Measurements from ENCODE around the gene CDNF.

CDNF gene

DNA sequence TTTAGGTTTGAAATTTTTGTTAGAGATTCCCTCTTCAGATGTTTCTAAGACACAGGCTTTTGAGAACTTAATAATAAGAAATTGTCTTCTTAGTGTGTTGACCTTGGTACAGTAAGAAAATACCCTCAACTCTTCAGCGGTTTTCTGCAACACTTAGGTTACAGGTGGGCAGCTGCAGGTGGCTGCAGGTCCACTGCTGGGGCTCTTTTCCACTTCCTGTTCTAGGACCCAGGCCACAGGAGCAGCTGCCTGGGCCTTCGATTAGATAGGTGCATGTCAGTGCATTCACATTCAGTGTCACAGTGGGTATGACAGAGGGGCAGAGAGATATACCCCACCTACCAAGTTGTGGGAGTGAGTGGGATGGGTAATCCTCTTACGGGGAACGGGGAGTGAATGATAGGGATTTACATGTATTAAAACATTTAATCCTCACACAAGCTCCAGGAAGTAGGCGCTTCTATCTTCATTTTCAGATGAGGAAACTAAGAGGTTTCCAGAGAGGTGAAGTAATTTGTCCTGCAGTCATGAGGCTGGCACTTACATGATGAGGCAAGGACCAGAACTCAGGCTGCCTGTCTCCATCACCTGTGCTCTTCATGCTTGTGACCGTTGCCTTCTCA, 20.6 kb upstream of the CDNF start:
- in situ Hi-C loops (cut with MboI; ENCODE audit: low pct_unique_long_range_greater_than_20kb, low sequenced_read_pairs, unreplicated experiment) = no loop called here
- DNase-seq (ENCODE audit: low spot score) = no peak
- TF ChIP-seq, protein P1, sequence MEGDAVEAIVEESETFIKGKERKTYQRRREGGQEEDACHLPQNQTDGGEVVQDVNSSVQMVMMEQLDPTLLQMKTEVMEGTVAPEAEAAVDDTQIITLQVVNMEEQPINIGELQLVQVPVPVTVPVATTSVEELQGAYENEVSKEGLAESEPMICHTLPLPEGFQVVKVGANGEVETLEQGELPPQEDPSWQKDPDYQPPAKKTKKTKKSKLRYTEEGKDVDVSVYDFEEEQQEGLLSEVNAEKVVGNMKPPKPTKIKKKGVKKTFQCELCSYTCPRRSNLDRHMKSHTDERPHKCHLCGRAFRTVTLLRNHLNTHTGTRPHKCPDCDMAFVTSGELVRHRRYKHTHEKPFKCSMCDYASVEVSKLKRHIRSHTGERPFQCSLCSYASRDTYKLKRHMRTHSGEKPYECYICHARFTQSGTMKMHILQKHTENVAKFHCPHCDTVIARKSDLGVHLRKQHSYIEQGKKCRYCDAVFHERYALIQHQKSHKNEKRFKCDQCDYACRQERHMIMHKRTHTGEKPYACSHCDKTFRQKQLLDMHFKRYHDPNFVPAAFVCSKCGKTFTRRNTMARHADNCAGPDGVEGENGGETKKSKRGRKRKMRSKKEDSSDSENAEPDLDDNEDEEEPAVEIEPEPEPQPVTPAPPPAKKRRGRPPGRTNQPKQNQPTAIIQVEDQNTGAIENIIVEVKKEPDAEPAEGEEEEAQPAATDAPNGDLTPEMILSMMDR (IDR thresholded peaks at IDR 0.05; ENCODE audit: extremely low read depth, insufficient read depth, missing control alignments) = no peak

- TF ChIP-seq, protein P1 (IDR thresholded peaks at IDR 0.05; ENCODE audit: extremely low read depth, insufficient read depth, missing control alignments) = no peak
- in situ Hi-C loops (cut with MboI; ENCODE audit: low pct_unique_long_range_greater_than_20kb, low sequenced_read_pairs, unreplicated experiment) = no loop called here
- DNase-seq (ENCODE audit: low spot score) = no peak
Measured at GRCh38 chr10:14855453-14855852, 17.6 kb upstream of the CDNF start.

DNA sequence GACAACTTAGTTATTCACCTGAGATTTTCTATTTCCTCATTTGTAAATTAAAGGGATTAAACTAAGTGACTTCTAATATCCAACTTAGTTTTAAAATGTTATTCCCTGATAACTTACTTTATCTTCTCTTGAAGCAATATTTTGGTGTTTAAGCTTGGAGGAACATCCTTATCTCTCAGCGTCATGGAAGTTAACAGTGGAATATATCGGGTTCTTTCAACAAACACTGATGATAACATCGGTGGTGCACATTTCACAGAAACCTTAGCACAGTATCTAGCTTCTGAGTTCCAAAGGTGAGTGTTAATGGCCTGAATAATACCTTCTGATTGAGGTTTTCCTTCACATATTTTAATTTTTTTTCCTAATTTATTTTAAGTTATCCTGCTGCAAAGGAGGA, 14.4 kb upstream of the CDNF start:
- TF ChIP-seq, protein P1 (IDR thresholded peaks at IDR 0.05; ENCODE audit: extremely low read depth, insufficient read depth, missing control alignments) = no peak
- in situ Hi-C loops (cut with MboI; ENCODE audit: low pct_unique_long_range_greater_than_20kb, low sequenced_read_pairs, unreplicated experiment) = no loop called here
- no peak for DNase-seq (ENCODE audit: low spot score)

GRCh38 chr10:14844948-14845347, 7.1 kb upstream of the CDNF start:
- TF ChIP-seq, protein P1 (IDR thresholded peaks at IDR 0.05; ENCODE audit: extremely low read depth, insufficient read depth, missing control alignments) = no peak
- no peak for DNase-seq (ENCODE audit: low spot score)
- in situ Hi-C loops (cut with MboI; ENCODE audit: low pct_unique_long_range_greater_than_20kb, low sequenced_read_pairs, unreplicated experiment) = no loop called here

GRCh38 chr10:14843327-14843988, 5.6 kb upstream of the CDNF start:
- in situ Hi-C loops (cut with MboI; ENCODE audit: low pct_unique_long_range_greater_than_20kb, low sequenced_read_pairs, unreplicated experiment) = no loop called here
- TF ChIP-seq, protein P1 (IDR thresholded peaks at IDR 0.05; ENCODE audit: extremely low read depth, insufficient read depth, missing control alignments) = no peak
- no peak for DNase-seq (ENCODE audit: low spot score)

DNA sequence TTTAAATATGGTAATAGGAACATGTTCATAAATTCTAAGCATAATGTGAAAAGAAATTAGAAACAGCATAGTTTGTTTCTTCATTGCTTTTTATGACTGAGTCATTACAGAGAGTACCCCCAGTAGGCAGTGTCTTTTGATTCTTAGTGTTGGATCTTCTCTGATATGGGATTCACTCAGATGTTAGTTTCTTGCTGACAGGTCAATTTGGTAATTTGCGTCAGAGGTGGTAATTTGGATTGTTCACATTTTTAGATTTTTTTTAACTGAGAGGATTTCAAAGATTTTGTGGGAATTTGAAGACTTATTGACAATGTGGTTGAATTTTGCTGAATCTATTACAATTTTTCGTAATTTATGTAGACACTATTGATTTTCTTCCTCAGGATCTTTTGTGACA, 2.3 kb upstream of the CDNF start:
- TF ChIP-seq, protein P1 (IDR thresholded peaks at IDR 0.05; ENCODE audit: extremely low read depth, insufficient read depth, missing control alignments) = no peak
- in situ Hi-C loops (cut with MboI; ENCODE audit: low pct_unique_long_range_greater_than_20kb, low sequenced_read_pairs, unreplicated experiment) = no loop called here
- DNase-seq (ENCODE audit: low spot score) = no peak

All from GM13977 (cell line).